ENCODE measurements around the gene COL5A1.

- TF ChIP-seq CTCF (IDR thresholded peaks at IDR 0.05) = no peak
- TF ChIP-seq POLR2AphosphoS5 (IDR thresholded peaks at IDR 0.05) = no peak
- no peak for TF ChIP-seq EP300 (IDR thresholded peaks at IDR 0.05)
- TF ChIP-seq POLR2A (IDR thresholded peaks at IDR 0.05) = no peak
Measured at GRCh38 chr9:134720796-134721195, 79.2 kb downstream of the COL5A1 start.

Data from upper lobe of left lung (tissue), 4 donors.